ENCODE measurements around the gene S1PR1. TPM values are rescaled to one million over a fixed set of nuclear protein-coding genes. Genes with fewer than 3 reads are reported as not detected.
A peak's percentile ranks its signal among the peaks of the same experiment; 100 is the strongest.

S1PR1 gene
- total RNA-seq, 2 experiments from 2014 or later, result 129 to 131 TPM

DNA sequence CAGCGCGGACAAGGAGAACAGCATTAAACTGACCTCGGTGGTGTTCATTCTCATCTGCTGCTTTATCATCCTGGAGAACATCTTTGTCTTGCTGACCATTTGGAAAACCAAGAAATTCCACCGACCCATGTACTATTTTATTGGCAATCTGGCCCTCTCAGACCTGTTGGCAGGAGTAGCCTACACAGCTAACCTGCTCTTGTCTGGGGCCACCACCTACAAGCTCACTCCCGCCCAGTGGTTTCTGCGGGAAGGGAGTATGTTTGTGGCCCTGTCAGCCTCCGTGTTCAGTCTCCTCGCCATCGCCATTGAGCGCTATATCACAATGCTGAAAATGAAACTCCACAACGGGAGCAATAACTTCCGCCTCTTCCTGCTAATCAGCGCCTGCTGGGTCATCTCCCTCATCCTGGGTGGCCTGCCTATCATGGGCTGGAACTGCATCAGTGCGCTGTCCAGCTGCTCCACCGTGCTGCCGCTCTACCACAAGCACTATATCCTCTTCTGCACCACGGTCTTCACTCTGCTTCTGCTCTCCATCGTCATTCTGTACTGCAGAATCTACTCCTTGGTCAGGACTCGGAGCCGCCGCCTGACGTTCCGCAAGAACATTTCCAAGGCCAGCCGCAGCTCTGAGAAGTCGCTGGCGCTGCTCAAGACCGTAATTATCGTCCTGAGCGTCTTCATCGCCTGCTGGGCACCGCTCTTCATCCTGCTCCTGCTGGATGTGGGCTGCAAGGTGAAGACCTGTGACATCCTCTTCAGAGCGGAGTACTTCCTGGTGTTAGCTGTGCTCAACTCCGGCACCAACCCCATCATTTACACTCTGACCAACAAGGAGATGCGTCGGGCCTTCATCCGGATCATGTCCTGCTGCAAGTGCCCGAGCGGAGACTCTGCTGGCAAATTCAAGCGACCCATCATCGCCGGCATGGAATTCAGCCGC, 2.5 kb downstream of the S1PR1 start:
- intact Hi-C loops (cut with micrococcal nuclease), result loop anchor here (1.0 to 5.0 kb wide), 6 partner anchors 45 to 797 kb away; no protein-coding TSS in a partner anchor
- DNase-seq, result peak; percentile 78
- peaks cover 46% of the 10 kb centered on the region for H3K4me1 Mint-ChIP-seq (ENCODE audit: low read depth)

DNA sequence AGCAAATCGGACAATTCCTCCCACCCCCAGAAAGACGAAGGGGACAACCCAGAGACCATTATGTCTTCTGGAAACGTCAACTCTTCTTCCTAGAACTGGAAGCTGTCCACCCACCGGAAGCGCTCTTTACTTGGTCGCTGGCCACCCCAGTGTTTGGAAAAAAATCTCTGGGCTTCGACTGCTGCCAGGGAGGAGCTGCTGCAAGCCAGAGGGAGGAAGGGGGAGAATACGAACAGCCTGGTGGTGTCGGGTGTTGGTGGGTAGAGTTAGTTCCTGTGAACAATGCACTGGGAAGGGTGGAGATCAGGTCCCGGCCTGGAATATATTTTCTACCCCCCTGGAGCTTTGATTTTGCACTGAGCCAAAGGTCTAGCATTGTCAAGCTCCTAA, 3.2 kb downstream of the S1PR1 start:
- Mint-ChIP-seq H3K36me3 (ENCODE audit: low read depth) (peaks cover 76% of the 10 kb centered on the region), H3K9me3 (no peaks in the 10 kb centered on the region), H3K4me3 (peak overlapping the region; percentile 99), H3K27me3 (ENCODE audit: low read depth) (no peaks in the 10 kb centered on the region), H3K27ac (peak overlapping the region; percentile 99), H3K4me1 (ENCODE audit: low read depth) (peaks cover 44% of the 10 kb centered on the region)
- CTCF ChIA-PET, result interaction anchor here (0.6 to 4.2 kb wide), 13 partner anchors 12 to 333 kb away, joined by 3 to 91 read pairs (median 5); no protein-coding TSS in a partner anchor
- no peak for DNase-seq
- intact Hi-C loops (cut with micrococcal nuclease), result no loop called here

More for the DNA sequence above, 2.5 kb downstream of the S1PR1 start:
- Mint-ChIP-seq H3K4me3 (peak overlapping the region; percentile 99), H3K27me3 (ENCODE audit: low read depth) (no peaks in the 10 kb centered on the region), H3K9me3 (no peaks in the 10 kb centered on the region), H3K36me3 (ENCODE audit: low read depth) (peaks cover 76% of the 10 kb centered on the region), H3K27ac (peak overlapping the region; percentile 99)
- CTCF ChIA-PET, result interaction anchor here (0.6 to 4.2 kb wide), 39 partner anchors 9 to 332 kb away, joined by 3 to 91 read pairs (median 4); no protein-coding TSS in a partner anchor

DNA sequence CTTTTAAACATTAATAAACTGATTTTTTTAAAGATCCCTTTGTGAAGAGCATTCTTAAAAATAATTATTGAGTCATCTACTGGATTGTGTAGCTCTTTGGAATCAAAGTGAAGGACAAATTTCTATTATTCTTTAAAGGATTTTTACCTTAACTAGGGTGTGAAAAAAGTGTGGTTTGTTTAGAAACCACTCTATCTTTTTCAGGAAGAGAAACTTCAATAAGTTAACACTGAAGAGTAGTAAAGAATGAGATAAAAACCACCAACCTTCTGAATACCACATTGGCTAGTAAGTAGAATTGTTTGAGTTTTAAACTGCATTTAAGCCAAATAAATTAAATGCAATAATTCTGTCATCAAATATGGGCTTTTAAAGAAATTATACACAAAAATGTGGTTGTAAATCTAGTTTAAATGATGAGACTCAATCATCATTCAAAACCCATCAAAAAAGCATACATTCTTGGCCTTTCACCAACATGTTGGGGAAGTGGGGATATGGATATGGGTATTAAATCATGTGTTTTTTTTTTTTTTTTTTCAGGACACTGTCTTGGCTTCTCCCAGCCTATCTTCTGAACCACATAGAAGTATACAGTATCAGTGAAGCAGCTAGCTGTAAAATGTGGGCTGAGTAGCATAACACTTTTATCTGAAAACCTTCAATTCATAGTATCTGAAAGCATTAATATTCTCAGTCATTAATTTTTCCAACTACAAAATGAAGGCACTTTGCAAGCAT, 4.8 kb downstream of the S1PR1 start:
- intact Hi-C loops (cut with micrococcal nuclease), result loop anchor here (1.0 kb wide), 1 partner anchor 10 kb away; no protein-coding TSS in a partner anchor
- no peaks in the 10 kb centered on the region for H3K9me3 Mint-ChIP-seq
- peaks cover 68% of the 10 kb centered on the region for H3K36me3 Mint-ChIP-seq (ENCODE audit: low read depth)
- H3K4me1 Mint-ChIP-seq (ENCODE audit: low read depth), result peaks cover 49% of the 10 kb centered on the region
- H3K27ac Mint-ChIP-seq, result peak overlapping the region; percentile 69
- no peak for DNase-seq
- CTCF ChIA-PET, result interaction anchor here (1.1 to 4.2 kb wide), 4 partner anchors 10 to 103 kb away, joined by 3 to 91 read pairs (median 54); no protein-coding TSS in a partner anchor
- peak overlapping the region; percentile 54 for H3K4me3 Mint-ChIP-seq
- H3K27me3 Mint-ChIP-seq (ENCODE audit: low read depth), result no peaks in the 10 kb centered on the region

DNA sequence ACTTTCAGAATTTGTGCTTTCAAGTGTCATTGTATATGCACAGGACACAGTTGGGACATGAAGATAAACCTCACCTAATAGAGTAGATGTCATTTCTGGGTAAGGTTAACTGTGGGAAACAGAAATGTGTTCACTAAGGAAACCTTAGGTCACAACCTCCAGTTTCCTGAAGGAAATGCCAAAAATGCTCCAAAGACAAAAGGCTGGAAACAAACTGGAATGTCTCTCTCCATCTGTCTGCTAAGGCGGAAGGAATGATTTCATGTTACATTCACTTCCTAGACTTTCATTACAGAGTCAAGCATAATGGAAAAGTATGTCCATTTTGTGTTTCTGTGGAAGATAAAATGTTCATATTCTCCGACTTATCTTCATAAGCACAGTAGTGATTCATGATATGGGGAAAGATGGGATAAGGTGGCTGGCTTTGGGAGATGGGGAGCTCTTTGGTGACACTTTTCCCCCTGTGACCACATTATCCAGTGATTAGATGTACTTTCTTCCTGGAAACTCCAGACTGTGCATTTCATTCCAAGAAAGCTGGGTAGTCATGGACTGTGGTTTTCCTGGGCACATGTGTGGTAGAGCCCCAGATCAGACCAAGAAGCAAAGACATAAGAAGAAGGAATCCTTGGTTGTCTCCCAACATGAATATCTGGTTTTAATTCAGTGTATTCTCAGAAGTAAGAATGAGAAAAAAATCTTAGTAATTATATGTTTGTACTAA, 5.7 kb downstream of the S1PR1 start:
- CTCF ChIA-PET, result no interaction called here
- Mint-ChIP-seq H3K27me3 (ENCODE audit: low read depth) (no peaks in the 10 kb centered on the region), H3K36me3 (ENCODE audit: low read depth) (peaks cover 61% of the 10 kb centered on the region), H3K4me1 (ENCODE audit: low read depth) (peaks cover 55% of the 10 kb centered on the region), H3K9me3 (no peaks in the 10 kb centered on the region), H3K27ac (peak overlapping the region; percentile 69), H3K4me3 (peak overlapping the region; percentile 54)
- DNase-seq, result no peak
- intact Hi-C loops (cut with micrococcal nuclease), result no loop called here

DNA sequence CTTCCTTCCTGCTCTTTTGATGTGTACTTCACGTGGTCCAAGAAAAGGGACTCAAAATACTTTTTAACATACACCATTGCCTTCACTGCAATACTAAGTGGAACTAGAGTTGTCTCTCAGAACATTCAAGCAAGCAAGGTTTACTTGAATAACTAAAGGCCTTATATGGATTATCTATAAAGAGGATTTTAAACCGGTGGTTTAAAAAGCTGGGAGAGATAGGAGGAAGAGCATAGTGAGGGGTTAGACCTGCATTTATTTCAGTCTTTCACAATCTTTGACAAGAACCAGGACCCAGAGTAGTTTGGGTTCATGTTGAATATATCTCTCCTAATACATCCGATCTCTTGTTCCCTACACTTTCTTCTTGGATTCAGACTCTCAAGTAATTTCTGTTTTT, 6.9 kb downstream of the S1PR1 start:
- DNase-seq, result no peak
- CTCF ChIA-PET, result interaction anchor here (0.6 to 1.7 kb wide), 4 partner anchors 9 to 65 kb away, joined by 3 to 7 read pairs (median 4); no protein-coding TSS in a partner anchor
- Mint-ChIP-seq H3K36me3 (ENCODE audit: low read depth) (peaks cover 50% of the 10 kb centered on the region), H3K9me3 (no peaks in the 10 kb centered on the region), H3K4me3 (no peak overlapping the region), H3K27ac (peak overlapping the region; percentile 83), H3K27me3 (ENCODE audit: low read depth) (no peaks in the 10 kb centered on the region), H3K4me1 (ENCODE audit: low read depth) (peaks cover 61% of the 10 kb centered on the region)
- intact Hi-C loops (cut with micrococcal nuclease), result no loop called here

DNA sequence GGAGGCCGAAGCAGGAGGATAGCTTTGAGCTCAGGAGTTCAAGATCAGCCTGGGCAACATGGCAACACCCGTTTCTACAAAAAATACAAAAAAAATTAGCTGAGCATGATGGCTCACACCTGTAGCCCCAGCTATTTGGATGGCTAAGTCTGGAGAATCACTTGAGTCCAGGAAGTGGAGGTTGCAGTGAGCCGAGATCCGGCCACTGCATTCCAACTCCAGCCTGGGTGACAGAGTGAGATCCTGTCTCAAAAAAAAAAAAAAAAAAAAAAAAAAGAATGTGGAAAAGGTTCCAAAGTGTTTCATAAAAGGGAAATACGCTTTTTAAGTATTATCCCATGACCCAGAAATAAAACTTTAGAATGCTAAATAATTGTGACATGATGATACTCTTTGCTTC, 8.0 kb downstream of the S1PR1 start:
- H3K27me3 Mint-ChIP-seq (ENCODE audit: low read depth), result no peaks in the 10 kb centered on the region
- H3K36me3 Mint-ChIP-seq (ENCODE audit: low read depth), result peaks cover 39% of the 10 kb centered on the region
- peak overlapping the region; percentile 62 for H3K27ac Mint-ChIP-seq
- H3K9me3 Mint-ChIP-seq, result no peaks in the 10 kb centered on the region
- H3K4me1 Mint-ChIP-seq (ENCODE audit: low read depth), result peaks cover 62% of the 10 kb centered on the region
- CTCF ChIA-PET, result interaction anchor here (0.6 to 3.6 kb wide), 4 partner anchors 8 to 77 kb away, joined by 3 to 25 read pairs (median 4); no protein-coding TSS in a partner anchor
- no peak for DNase-seq
- intact Hi-C loops (cut with micrococcal nuclease), result no loop called here
- H3K4me3 Mint-ChIP-seq, result no peak overlapping the region

DNA sequence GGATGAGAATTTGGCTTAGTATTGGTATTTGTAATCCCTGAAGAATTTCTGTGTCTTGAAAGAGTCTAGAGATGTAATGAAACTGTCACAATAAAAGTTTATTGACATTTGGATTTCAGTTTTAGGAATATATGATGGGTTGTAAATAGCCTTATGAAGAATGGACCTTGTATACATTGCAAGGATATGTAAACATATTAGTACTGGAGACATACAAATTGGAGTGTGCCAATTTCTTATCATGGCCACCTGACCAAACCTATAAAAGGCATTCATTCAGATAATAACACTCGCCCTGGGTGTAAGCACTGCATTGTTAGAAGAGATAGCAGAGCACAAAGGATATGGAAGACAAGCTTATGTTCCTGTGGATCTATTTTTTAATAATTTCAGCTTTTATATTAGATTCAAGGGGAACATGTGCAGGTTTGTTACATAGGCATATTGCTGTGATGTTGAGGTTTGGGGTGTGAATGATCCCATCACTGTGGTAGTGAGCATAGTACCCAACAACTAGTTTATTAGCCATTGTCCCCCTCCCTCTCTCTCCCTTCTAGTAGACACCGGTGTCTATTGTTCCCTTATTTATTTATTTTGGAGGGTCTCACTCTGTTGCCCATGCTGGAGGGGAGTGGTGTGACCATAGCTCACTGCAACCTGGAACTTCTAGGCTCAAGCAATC, 8.6 kb downstream of the S1PR1 start:
- H3K27me3 Mint-ChIP-seq (ENCODE audit: low read depth), result no peaks in the 10 kb centered on the region
- peaks cover 65% of the 10 kb centered on the region for H3K4me1 Mint-ChIP-seq (ENCODE audit: low read depth)
- CTCF ChIA-PET, result interaction anchor here (1.3 to 3.6 kb wide), 2 partner anchors 43 to 64 kb away, joined by 3 to 25 read pairs; no protein-coding TSS in a partner anchor
- no peak for DNase-seq
- H3K27ac Mint-ChIP-seq, result no peak overlapping the region
- H3K36me3 Mint-ChIP-seq (ENCODE audit: low read depth), result peaks cover 34% of the 10 kb centered on the region
- intact Hi-C loops (cut with micrococcal nuclease), result no loop called here
- no peaks in the 10 kb centered on the region for H3K9me3 Mint-ChIP-seq
- no peak overlapping the region for H3K4me3 Mint-ChIP-seq

DNA sequence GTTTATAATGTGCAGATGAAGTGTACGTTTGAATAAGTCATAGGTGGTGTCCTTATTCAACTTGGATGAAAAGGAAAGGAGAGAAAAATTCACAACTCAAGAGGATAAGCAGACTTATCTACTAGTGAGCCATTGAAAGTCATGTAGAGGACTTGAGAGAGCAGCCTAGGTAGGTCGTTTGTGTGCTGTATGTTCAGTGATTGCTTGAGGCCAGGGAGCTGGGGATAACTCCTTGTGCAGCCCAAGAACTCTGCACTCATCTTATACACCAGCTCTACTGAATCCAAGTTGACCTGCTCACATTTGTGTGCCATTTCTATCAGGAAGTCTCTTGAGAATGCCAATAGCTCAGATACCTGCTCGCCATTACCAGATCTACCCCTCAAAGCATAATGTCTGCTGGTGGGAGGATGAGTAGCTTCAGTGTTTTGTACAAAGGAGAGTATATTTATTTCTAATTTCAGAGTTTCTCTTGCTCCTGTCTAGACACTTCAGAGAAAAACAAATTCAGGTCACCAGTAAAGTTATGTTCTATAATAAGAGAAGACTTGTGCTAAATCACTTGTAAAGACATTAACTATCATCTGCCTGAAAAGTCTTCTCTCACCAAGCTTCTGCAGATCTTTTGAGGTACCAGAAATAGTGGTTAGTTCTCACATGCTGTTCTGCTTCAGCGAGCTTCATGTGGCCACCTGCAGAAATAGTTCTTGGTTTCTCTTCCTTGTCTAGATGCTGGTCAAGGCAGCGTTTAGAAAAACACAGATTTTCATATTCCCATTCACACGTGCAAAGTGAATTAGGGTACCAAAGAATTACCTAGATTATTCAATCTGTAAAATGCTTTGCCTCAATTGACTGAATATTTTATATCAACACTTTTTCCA, 10.8 kb downstream of the S1PR1 start:
- CTCF ChIA-PET, result interaction anchor here (0.6 to 3.6 kb wide), 8 partner anchors 9 to 182 kb away, joined by 3 to 25 read pairs (median 3); no protein-coding TSS in a partner anchor
- no peak for DNase-seq
- Mint-ChIP-seq H3K9me3 (no peaks in the 10 kb centered on the region), H3K4me1 (ENCODE audit: low read depth) (peaks cover 65% of the 10 kb centered on the region), H3K27me3 (ENCODE audit: low read depth) (no peaks in the 10 kb centered on the region), H3K27ac (peak overlapping the region; percentile 55), H3K4me3 (peak overlapping the region; percentile 5), H3K36me3 (ENCODE audit: low read depth) (peaks cover 14% of the 10 kb centered on the region)
- intact Hi-C loops (cut with micrococcal nuclease), result no loop called here

DNA sequence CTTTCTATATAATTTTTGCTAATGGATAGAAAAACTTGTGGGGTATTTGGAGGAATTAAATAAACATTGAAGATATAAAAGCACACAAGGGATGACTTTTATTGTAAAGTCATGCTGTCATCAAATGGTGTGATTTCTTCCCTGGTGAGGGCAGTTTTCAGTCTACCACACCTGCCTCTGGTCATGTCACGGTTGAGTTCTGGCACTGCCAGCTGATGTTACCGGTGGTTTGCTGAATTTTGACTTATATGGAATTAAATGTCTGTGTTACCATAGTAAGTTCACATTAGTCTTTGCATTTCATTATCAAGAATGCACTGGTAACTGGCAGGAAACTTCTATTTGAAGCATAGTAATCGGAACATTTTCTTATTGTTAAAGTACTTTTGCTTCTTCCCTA, 13.4 kb downstream of the S1PR1 start:
- H3K27me3 Mint-ChIP-seq (ENCODE audit: low read depth), result no peaks in the 10 kb centered on the region
- no peaks in the 10 kb centered on the region for H3K9me3 Mint-ChIP-seq
- intact Hi-C loops (cut with micrococcal nuclease), result no loop called here
- no peak overlapping the region for H3K27ac Mint-ChIP-seq
- no peak for DNase-seq
- H3K4me3 Mint-ChIP-seq, result no peak overlapping the region
- CTCF ChIA-PET, result interaction anchor here (0.5 to 3.7 kb wide), 5 partner anchors 31 to 257 kb away, joined by 3 to 38 read pairs (median 4); no protein-coding TSS in a partner anchor
- H3K36me3 Mint-ChIP-seq (ENCODE audit: low read depth), result no peaks in the 10 kb centered on the region
- H3K4me1 Mint-ChIP-seq (ENCODE audit: low read depth), result peaks cover 56% of the 10 kb centered on the region

DNA sequence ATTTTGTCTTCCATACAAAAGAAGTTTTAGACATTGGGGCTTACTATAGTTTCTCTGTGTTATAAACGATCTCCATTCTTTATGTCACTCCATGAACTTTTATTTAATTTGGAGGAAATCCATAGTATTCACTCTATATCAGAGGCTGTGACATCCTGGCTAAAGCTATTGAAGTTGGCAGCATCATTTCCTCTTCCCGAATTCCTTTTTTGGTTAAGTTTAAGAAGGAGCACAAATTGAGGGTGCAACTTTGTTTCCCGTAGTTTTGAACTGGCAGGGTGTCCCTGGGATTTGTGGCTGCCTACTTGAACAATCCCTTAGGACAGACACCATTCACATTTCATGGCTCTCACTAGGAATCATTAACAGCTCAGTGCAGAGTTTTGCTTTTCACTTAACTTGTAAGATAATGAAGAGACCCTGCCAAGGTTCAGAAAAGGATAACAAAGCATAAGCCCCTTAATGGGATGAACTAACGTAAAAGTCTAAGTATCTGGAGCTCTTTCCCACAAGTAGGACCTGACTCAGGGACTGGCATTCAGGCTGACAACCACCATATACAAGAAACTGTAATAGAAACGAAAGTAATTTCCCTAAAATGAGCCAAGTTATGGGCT, 13.9 kb downstream of the S1PR1 start:
- CTCF ChIA-PET, result interaction anchor here (0.6 to 3.7 kb wide), 10 partner anchors 11 to 114 kb away, joined by 3 to 38 read pairs (median 4); no protein-coding TSS in a partner anchor
- Mint-ChIP-seq H3K4me3 (peak overlapping the region; percentile 1), H3K9me3 (no peaks in the 10 kb centered on the region), H3K4me1 (ENCODE audit: low read depth) (peaks cover 56% of the 10 kb centered on the region), H3K27me3 (ENCODE audit: low read depth) (no peaks in the 10 kb centered on the region), H3K27ac (no peak overlapping the region), H3K36me3 (ENCODE audit: low read depth) (no peaks in the 10 kb centered on the region)
- DNase-seq, result no peak
- intact Hi-C loops (cut with micrococcal nuclease), result loop anchor here (1.0 kb wide), 1 partner anchor 9 kb away; no protein-coding TSS in a partner anchor

All from activated naive CD4-positive, alpha-beta T cell treated with anti-CD3 and anti-CD28 coated beads for 36 hours (primary cell).